ENCODE data around the gene ASF1B. TPM values are rescaled to one million over a fixed set of nuclear protein-coding genes. Genes with fewer than 3 reads are reported as not detected.
"Not testable (repeated sequence)": the region's sequence is repeated elsewhere in the genome, so short reads cannot be mapped to it uniquely, and the experiment has no call there.

The ASF1B gene
- total RNA-seq, 2 donors from 2014 or later: 48.2 to 89.3 TPM

GRCh38 chr19:14152713-14153112, 16.3 kb upstream of the ASF1B start:
- H3K9me3 Mint-ChIP-seq: no peaks in the 10 kb centered on the region
- DNase-seq (ENCODE audit: low spot score): no peak
- no peaks in the 10 kb centered on the region for H3K36me3 Mint-ChIP-seq
- H3K4me1 Mint-ChIP-seq (ENCODE audit: low read depth in 2 of 2): peaks cover 18 to 21% of the 10 kb centered on the region in 2 donors
- H3K27me3 Mint-ChIP-seq: no peaks in the 10 kb centered on the region
- no peak overlapping the region for H3K27ac Mint-ChIP-seq
- H3K4me3 Mint-ChIP-seq: no peak overlapping the region
- no peak for ATAC-seq

GRCh38 chr19:14150770-14151661, 14.6 kb upstream of the ASF1B start:
- Mint-ChIP-seq H3K36me3 (no peaks in the 10 kb centered on the region), H3K4me1 (ENCODE audit: low read depth in 2 of 2) (peaks cover 21 to 23% of the 10 kb centered on the region in 2 donors), H3K4me3 (no peak overlapping the region), H3K27ac (peak overlapping the region in 1 of 2 donors; percentile 98), H3K27me3 (no peaks in the 10 kb centered on the region), H3K9me3 (no peaks in the 10 kb centered on the region)
- DNase-seq (ENCODE audit: low spot score) (no peak), ATAC-seq (no peak)

GRCh38 chr19:14150041-14150769, 13.8 kb upstream of the ASF1B start:
- Mint-ChIP-seq H3K9me3 (no peaks in the 10 kb centered on the region), H3K27me3 (no peaks in the 10 kb centered on the region), H3K4me1 (ENCODE audit: low read depth in 2 of 2) (peaks cover 26 to 29% of the 10 kb centered on the region in 2 donors), H3K36me3 (no peaks in the 10 kb centered on the region), H3K27ac (peak overlapping the region; percentile 91 to 98), H3K4me3 (peak overlapping the region; percentile 73)
- DNase-seq (ENCODE audit: low spot score) (no peak), ATAC-seq (no peak)

GRCh38 chr19:14149509-14149994, 13.2 kb upstream of the ASF1B start:
- Mint-ChIP-seq H3K27ac (peak overlapping the region; percentile 91 to 98), H3K9me3 (no peaks in the 10 kb centered on the region), H3K4me1 (ENCODE audit: low read depth in 2 of 2) (peaks cover 26 to 31% of the 10 kb centered on the region in 2 donors), H3K4me3 (peak overlapping the region; percentile 73), H3K36me3 (no peaks in the 10 kb centered on the region), H3K27me3 (no peaks in the 10 kb centered on the region)
- DNase-seq (ENCODE audit: low spot score) (no peak), ATAC-seq (peak; percentile 74 to 76)

- no peaks in the 10 kb centered on the region for H3K9me3 Mint-ChIP-seq
- no peak for DNase-seq (ENCODE audit: low spot score)
- H3K4me3 Mint-ChIP-seq: peak overlapping the region; percentile 73
- H3K27ac Mint-ChIP-seq: peak overlapping the region; percentile 91 to 98
- no peaks in the 10 kb centered on the region for H3K27me3 Mint-ChIP-seq
- H3K4me1 Mint-ChIP-seq (ENCODE audit: low read depth in 2 of 2): peaks cover 26 to 31% of the 10 kb centered on the region in 2 donors
- no peaks in the 10 kb centered on the region for H3K36me3 Mint-ChIP-seq
- ATAC-seq: peak in 1 of 2 donors; percentile 1
Measured at GRCh38 chr19:14148751-14149410, 12.5 kb upstream of the ASF1B start.

GRCh38 chr19:14147797-14148605, 11.6 kb upstream of the ASF1B start:
- H3K27me3 Mint-ChIP-seq: no peaks in the 10 kb centered on the region
- no peaks in the 10 kb centered on the region for H3K9me3 Mint-ChIP-seq
- no peaks in the 10 kb centered on the region for H3K36me3 Mint-ChIP-seq
- peak overlapping the region; percentile 73 for H3K4me3 Mint-ChIP-seq
- H3K4me1 Mint-ChIP-seq (ENCODE audit: low read depth in 2 of 2): peaks cover 26 to 31% of the 10 kb centered on the region in 2 donors
- DNase-seq (ENCODE audit: low spot score) (peak; percentile 81), ATAC-seq (peak; percentile 77 to 87)
- H3K27ac Mint-ChIP-seq: peak overlapping the region; percentile 91 to 98

- Mint-ChIP-seq H3K27me3 (no peaks in the 10 kb centered on the region), H3K36me3 (no peaks in the 10 kb centered on the region), H3K27ac (no peak overlapping the region), H3K9me3 (no peaks in the 10 kb centered on the region), H3K4me3 (no peak overlapping the region), H3K4me1 (ENCODE audit: low read depth in 2 of 2) (peaks cover 34 to 38% of the 10 kb centered on the region in 2 donors)
- ATAC-seq (no peak), DNase-seq (ENCODE audit: low spot score) (no peak)
Measured at GRCh38 chr19:14146789-14147216, 10.4 kb upstream of the ASF1B start.

- H3K4me3 Mint-ChIP-seq; H3K36me3 Mint-ChIP-seq; DNase-seq (ENCODE audit: low spot score); H3K27ac Mint-ChIP-seq; H3K27me3 Mint-ChIP-seq; H3K9me3 Mint-ChIP-seq; ATAC-seq: not testable (repeated sequence)
- peaks cover 34 to 38% of the 10 kb centered on the region in 2 donors for H3K4me1 Mint-ChIP-seq (ENCODE audit: low read depth in 2 of 2)
Measured at GRCh38 chr19:14146169-14146568, 9.8 kb upstream of the ASF1B start.

- ATAC-seq (no peak), DNase-seq (ENCODE audit: low spot score) (no peak)
- Mint-ChIP-seq H3K27ac (peak overlapping the region in 1 of 2 donors; percentile 65), H3K36me3 (no peaks in the 10 kb centered on the region), H3K27me3 (no peaks in the 10 kb centered on the region), H3K4me3 (no peak overlapping the region), H3K9me3 (no peaks in the 10 kb centered on the region), H3K4me1 (ENCODE audit: low read depth in 2 of 2) (peaks cover 34 to 38% of the 10 kb centered on the region in 2 donors)
Measured at GRCh38 chr19:14145381-14145780, 9.0 kb upstream of the ASF1B start.

GRCh38 chr19:14142262-14143190, 6.1 kb upstream of the ASF1B start:
- Mint-ChIP-seq H3K9me3 (no peaks in the 10 kb centered on the region), H3K4me1 (ENCODE audit: low read depth in 2 of 2) (peaks cover 21 to 27% of the 10 kb centered on the region in 2 donors), H3K4me3 (no peak overlapping the region), H3K36me3 (no peaks in the 10 kb centered on the region), H3K27ac (peak overlapping the region in 1 of 2 donors; percentile 49), H3K27me3 (no peaks in the 10 kb centered on the region)
- ATAC-seq: no peak
- DNase-seq (ENCODE audit: low spot score): no peak

- no peaks in the 10 kb centered on the region for H3K27me3 Mint-ChIP-seq
- H3K9me3 Mint-ChIP-seq: no peaks in the 10 kb centered on the region
- peaks cover 17 to 29% of the 10 kb centered on the region in 2 donors for H3K4me1 Mint-ChIP-seq (ENCODE audit: low read depth in 2 of 2)
- ATAC-seq (no peak), DNase-seq (ENCODE audit: low spot score) (no peak)
- no peak overlapping the region for H3K27ac Mint-ChIP-seq
- H3K36me3 Mint-ChIP-seq: no peaks in the 10 kb centered on the region
- H3K4me3 Mint-ChIP-seq: no peak overlapping the region
Measured at GRCh38 chr19:14141041-14141440, 4.7 kb upstream of the ASF1B start.

- Mint-ChIP-seq H3K9me3 (no peaks in the 10 kb centered on the region), H3K4me1 (ENCODE audit: low read depth in 2 of 2) (peaks cover 23 to 27% of the 10 kb centered on the region in 2 donors), H3K27ac (peak overlapping the region in 1 of 2 donors; percentile 1), H3K36me3 (no peaks in the 10 kb centered on the region), H3K27me3 (no peaks in the 10 kb centered on the region), H3K4me3 (peak overlapping the region; percentile 45)
- ATAC-seq (no peak), DNase-seq (ENCODE audit: low spot score) (no peak)
Measured at GRCh38 chr19:14139944-14140343, 3.6 kb upstream of the ASF1B start.
